GM18519 (cell line): ENCODE results near the gene FBXW8.

Experiments used
- ATAC-seq: cut with Tn5 transposase; IDR thresholded peaks from one replicate; pipeline ENCODE4 v1.9.1; 2021; ENCODE audit warnings: mild to moderate bottlenecking, moderate library complexity; ENCODE audit not compliant: unreplicated experiment, low FRiP score

Gene FBXW8

DNA sequence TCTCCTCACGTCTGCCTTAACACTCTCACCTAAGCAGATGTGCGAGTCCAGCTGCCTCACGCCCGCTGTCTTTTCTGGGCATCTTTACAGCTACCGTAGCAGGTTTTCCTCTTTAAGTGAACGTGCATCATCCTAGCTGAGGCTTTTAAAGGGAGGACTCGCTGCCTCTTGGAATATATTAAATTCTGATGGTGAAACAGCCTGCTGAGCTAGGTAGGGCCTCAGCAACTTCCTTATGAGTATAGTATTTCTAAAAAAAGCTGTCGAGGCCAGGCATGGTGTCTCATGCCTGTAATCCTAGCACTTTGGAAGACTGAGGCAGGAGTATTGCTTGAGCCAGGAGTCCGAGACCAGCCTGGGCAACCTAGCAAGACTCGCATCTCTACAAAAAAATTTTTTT, 156.3 kb downstream of the FBXW8 start:
- ATAC-seq: no peak

DNA sequence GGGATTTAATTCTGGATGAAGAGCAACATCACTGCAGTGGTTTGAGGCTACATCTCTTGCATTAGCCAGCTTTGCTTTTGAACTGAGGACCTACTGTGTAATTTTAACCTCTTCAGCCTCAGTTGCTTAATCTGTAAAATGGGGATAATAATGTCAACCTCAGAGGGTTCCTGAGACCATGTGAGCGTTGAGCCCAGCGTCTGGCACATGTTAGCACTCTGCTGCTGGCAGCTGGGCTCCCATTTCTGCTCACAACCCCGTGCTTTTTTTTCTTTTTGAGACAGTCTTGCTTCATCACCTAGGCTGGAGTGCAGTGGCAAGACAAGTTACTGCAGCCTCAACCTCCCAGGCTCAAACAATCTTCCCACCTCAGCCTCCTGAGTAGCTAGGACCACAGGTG, 156.9 kb downstream of the FBXW8 start:
- ATAC-seq: no peak

DNA sequence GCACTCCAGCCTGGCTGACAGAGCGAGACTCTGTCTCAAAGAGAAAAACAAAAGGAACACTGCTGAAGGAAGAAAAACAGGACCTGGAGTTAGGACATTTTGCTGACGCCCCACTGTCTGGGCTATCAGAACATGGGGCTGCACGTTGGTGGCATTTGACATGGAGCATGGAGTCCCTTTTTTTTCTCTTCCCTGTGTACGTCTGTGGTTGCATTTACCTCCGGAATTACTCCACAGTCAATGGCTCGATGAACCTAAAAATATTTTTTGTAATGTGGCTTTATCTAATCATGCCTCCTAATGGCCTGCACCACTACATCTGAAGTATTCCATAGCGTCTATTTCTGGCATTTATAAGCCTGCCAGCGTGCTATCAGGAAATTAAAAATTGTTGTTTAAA, 157.7 kb downstream of the FBXW8 start:
- no peak for ATAC-seq

DNA sequence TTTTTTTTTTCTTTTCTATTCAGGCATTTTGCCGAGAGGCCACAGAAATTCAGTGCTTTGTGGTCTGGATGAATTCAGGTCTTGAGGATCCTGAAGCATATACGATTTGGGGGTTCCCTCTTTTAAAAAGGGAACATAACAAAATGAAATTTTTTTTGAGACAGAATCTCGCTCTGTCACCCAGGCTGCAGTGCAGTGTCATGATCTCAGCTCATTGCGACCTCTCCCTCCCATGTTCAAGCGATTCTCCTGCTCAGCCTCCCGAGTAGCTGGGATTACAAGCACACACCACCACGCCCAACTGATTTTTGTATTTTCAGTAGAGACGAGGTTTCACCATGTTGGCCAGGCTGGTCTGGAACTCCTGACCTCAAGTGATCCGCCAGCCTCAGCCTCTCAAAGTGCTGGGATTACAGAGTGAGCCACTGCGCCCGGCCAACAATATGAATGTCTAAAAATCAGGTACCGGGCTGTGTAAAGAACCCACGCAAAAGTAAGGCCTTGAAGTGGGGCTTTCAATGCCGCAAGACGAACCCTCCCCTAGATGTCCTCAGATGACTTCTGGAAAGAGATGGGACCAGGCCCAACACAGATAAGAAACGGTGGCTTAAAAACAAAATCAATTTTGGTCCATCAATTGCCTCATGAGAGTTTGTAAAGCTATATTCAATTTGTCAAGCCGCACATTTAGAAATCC, 158.5 kb downstream of the FBXW8 start:
- no peak for ATAC-seq

DNA sequence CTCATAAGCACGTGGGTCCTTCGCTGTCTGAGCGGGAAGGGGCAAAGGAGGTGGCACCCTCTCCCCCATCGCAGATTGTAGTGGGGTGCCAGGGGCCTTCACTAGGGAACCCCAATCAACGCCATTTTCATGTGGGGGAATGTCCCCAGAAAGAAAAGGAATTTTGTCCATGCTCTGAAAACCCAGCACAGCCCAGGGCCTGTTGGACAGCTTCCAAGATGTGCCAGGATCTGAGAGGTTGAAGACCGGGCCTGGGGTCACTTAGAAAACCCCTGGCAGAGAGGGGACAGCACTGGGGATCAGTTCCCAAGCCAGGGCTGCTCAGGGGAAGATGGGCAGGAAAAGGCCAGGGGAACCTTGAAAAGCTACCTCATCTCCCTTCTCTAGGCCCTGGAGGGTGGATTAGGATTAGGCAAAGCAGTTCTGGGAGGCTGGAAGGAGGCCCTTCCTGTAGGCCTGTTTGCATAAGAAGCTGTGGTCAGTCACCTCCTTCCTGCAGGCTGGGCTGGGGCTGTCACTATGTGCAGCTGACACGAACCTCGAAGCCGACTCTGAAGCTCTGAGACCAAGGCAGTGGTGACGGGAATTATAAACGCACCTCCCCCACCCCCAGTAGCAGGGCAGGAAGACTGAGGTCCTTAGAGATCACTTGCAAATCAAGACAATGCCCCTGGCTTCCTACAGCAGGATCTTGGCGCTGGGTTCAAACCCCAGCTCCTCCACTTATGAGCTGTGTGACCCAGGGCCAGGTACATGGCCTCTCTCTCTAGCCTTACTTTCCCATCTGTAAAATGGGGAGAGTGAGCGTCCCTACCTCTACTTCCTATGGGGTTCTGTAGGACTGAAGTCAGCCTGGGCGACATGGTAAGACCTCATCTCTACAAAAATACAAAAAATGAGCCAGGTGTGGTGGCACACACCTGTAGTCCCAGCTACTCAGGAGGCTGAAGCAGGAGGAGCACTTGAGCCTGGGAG, 159.5 kb downstream of the FBXW8 start:
- no peak for ATAC-seq

DNA sequence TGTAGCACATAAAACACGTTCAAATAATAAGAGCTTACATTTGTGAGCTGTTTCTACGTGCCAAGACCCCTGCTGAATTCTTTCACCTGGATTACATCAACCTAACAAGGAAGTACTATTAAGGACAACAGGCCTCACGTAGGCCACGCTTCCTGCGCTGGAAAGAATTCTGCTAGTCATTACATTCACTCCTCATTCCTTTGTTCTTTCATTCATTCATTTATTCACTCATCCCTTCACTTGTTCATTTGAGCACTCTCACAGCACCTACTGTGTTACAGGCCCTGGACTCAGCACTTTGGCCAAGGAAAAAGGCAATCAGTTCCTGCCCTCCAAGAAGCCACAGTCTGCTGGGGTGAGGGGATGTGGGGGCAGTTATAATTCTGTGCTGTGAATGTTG, 160.3 kb downstream of the FBXW8 start:
- ATAC-seq: no peak

DNA sequence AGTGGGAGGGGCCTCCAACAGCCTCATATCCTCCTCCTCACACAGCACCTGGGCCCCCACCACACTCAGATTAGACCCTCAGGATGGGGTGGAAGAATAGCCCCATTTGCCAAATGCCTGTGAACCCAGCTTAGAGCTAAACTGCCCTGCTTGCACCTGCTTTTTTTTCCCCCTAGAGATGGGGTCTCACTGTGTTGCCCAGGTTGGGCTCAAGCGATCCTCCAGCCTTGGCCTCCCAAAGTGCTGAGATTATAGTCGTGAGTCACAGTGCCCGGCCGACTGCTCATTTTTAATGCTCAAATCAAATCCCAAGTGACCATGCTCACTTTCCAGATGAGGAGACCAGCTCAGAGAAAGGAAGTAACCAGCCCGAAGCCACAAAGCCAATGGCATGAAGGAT, 161.4 kb downstream of the FBXW8 start:
- no peak for ATAC-seq

DNA sequence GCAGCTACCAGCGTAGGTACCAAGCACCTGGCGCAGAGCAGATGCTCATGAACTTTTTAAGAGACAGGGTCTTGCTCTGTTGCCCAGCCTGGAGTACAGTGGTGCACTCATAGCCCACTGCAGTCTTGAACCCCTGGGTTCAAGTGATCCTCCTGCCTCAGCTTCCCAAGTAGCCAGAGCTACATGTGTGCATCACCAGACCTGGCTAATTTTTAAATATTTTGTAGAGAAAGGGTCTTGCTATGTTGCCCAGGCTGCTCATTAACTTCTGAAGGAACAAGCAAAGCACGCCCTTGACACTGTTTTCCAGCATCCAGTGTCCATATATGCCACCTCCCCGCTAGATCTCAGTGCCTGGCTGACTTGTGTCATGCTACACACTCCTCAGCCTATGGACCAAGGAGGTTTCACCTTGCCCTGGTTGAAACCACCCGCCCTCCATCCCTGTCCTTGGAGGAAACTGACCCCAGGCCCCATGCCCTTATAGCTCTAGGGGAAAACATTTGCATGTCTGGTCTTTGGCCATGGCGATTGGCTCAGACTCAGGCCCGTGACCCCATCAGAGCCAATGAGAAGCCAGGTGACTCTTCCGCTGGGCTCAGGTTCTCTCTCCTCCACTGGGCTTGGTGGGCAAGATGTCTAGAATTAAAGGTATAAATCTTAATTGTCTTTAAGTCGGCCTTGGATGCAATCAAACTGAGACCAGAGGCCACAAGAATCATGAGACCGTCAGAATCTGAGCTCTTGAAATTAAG, 162.2 kb downstream of the FBXW8 start:
- ATAC-seq: no peak

DNA sequence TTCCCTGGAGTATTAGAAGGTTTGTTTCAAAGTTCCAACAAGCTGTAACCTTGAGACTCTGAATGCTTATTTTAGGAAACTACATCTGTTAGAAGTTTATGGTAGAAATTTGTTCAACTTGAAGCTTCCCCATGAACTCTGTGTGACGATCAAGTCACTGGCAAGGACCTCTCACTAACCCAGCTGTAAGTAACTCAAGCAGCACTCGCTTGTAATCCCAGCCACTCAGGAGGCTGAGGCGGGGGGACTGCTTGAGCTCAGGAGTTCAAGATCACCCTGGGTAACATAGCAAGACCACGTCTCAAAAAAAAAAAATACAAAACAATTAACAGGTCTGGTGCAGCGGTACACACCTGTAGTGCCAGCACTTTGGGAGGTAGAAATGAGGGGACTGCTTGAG, 162.9 kb downstream of the FBXW8 start:
- ATAC-seq: no peak

DNA sequence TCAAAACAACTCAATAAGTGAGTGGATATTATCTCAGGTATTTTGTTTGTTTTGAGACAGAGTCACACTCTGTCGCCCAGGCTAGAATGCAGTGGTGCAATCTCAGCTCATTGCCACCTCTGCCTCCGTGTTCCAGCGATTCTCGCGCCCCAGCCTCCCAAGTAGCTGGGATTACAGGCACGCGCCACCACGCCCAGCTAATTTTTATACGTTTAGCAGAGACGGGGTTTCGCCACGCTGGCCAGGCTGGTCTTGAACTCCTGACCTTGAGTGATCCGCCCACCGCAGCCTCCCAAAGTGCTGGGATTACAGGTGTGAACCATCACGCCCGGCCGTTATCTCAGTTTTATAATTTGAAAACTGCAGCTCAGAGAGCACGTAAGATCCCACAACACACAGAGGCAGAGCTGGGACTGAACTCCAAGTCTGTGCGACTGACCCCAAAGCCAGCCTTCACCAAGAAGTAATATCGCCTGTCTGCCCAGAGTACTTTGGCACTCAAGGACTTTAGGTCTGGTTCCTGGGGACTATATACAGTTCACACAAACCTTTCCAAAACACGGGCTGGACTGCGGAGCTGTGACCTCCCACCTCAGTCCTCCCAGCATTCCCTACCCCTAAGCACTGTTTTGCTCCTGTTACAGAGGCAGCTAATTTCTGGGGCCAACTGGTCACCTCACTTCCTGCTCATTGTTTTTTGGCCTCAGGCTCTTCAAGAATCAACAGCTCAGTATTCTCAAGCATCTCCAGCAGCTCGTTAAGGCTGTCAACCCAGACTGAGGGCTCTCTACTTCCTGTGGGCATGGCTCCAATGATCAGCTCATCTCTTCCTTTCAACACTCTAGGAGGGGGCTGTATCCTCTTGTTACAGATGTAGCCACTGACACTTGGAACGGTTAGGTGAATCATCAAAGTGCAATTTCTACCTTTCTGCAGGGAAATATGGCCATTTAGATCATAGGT, 165.9 kb downstream of the FBXW8 start:
- ATAC-seq: no peak

DNA sequence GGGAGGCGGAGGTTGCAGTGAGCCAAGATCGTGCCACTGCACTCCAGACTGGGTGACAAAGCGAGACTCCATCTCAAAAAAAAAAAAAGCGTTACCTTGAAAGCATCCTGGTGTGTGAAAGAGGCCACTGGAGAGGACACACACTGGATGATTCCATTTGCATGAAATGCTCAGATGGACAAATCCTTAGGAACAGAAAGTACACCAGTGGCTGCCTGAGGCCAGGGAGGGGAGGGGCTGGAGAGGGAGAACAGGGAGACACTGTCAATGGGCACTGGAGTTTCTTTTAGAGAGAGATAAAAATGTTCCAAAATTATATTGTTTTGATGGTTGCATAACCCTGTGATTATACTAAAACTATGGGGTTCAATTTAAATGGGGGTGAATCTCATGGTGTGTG, 168.7 kb downstream of the FBXW8 start:
- no peak for ATAC-seq

DNA sequence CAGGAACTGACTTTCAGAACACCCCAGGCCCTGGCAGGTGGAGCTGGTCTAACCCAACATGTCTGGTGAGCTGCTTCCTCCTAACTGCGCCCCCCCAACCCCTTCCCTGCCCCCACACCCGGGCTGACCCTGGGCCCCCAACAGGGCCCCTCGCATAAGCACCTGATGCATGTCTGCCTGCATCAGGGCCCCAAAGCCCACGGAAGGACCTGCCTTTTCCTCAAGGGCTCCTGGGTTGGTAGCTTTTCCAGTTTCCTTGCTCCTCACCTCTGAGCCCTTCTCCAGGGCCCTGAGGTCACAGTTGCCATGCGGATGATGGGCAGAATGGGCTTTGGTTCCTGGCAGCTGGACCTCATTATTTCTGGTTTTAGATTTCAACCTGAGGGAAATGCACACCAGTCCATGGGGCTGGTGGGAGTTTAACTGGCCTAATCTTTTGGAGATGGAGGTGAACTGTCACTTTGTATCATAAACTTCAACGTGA, 170.0 kb downstream of the FBXW8 start:
- ATAC-seq: no peak
